Measurements from ENCODE around the gene DMRTA2.

GRCh38 chr1:50422675-50422945 lies 633 bp downstream of the DMRTA2 start:
- no peak for TF ChIP-seq CTCF (IDR thresholded peaks at IDR 0.05)
- TF ChIP-seq POLR2A (IDR thresholded peaks at IDR 0.05) = no peak
